Measurements from ENCODE around the gene IQGAP1.

IQGAP1 gene

GRCh38 chr15:90458061-90458460 is 70.0 kb downstream of the IQGAP1 start:
- TF ChIP-seq CTCF (IDR thresholded peaks at IDR 0.05; ENCODE audit: low read depth, low read length), result no peak
- peaks cover 16% of the 10 kb centered on the region for H3K36me3 ChIP-seq

GRCh38 chr15:90459368-90459767 is 71.3 kb downstream of the IQGAP1 start:
- Histone ChIP-seq H3K9me3 (no peaks in the 10 kb centered on the region), H3K4me1 (peaks cover 3% of the 10 kb centered on the region; the same call in 1 of the 2 replicates), H3K4me3 (ENCODE audit: low read depth, low read length) (no peak overlapping the region), H3K36me3 (peaks cover 14% of the 10 kb centered on the region), H3K27me3 (no peaks in the 10 kb centered on the region)
- no peak for DNase-seq
- no peak for TF ChIP-seq CTCF (IDR thresholded peaks at IDR 0.05; ENCODE audit: low read depth, low read length)

More at GRCh38 chr15:90458061-90458460, 70.0 kb downstream of the IQGAP1 start:
- DNase-seq, result no peak
- H3K4me1 ChIP-seq, result peaks cover 3% of the 10 kb centered on the region; the same call in 1 of the 2 replicates
- H3K27me3 ChIP-seq, result no peaks in the 10 kb centered on the region
- no peak overlapping the region for H3K4me3 ChIP-seq (ENCODE audit: low read depth, low read length)
- no peaks in the 10 kb centered on the region for H3K9me3 ChIP-seq

- H3K9me3 ChIP-seq, result no peaks in the 10 kb centered on the region
- no peak overlapping the region for H3K4me3 ChIP-seq (ENCODE audit: low read depth, low read length)
- peaks cover 6% of the 10 kb centered on the region for H3K36me3 ChIP-seq
- no peaks in the 10 kb centered on the region for H3K27me3 ChIP-seq
- peaks cover 3% of the 10 kb centered on the region; the same call in 1 of the 2 replicates for H3K4me1 ChIP-seq
- TF ChIP-seq CTCF (IDR thresholded peaks at IDR 0.05; ENCODE audit: low read depth, low read length), result no peak
- no peak for DNase-seq
Measured at GRCh38 chr15:90460142-90460824, 72.2 kb downstream of the IQGAP1 start.

GRCh38 chr15:90463381-90463780 is 75.3 kb downstream of the IQGAP1 start:
- H3K36me3 ChIP-seq, result no peaks in the 10 kb centered on the region; the same call in 1 of the 2 replicates
- DNase-seq, result no peak
- no peaks in the 10 kb centered on the region for H3K27me3 ChIP-seq
- peaks cover 3% of the 10 kb centered on the region; the same call in 1 of the 2 replicates for H3K4me1 ChIP-seq
- no peak overlapping the region for H3K4me3 ChIP-seq (ENCODE audit: low read depth, low read length)
- H3K9me3 ChIP-seq, result no peaks in the 10 kb centered on the region
- no peak for TF ChIP-seq CTCF (IDR thresholded peaks at IDR 0.05; ENCODE audit: low read depth, low read length)

- Histone ChIP-seq H3K4me3 (ENCODE audit: low read depth, low read length) (no peak overlapping the region), H3K4me1 (peaks cover under 1% of the 10 kb centered on the region; the same call in 1 of the 2 replicates), H3K36me3 (no peaks in the 10 kb centered on the region; the same call in 1 of the 2 replicates), H3K27me3 (no peaks in the 10 kb centered on the region), H3K9me3 (no peaks in the 10 kb centered on the region)
- no peak for DNase-seq
- TF ChIP-seq CTCF (IDR thresholded peaks at IDR 0.05; ENCODE audit: low read depth, low read length), result no peak
Measured at GRCh38 chr15:90465140-90465929, 77.3 kb downstream of the IQGAP1 start.
